ENCODE measurements around the gene TXNDC15.
"Not testable (repeated sequence)": the region's sequence is repeated elsewhere in the genome, so short reads cannot be mapped to it uniquely, and the experiment has no call there.

Gene TXNDC15

GRCh38 chr5:134906811-134907210 is 32.6 kb downstream of the TXNDC15 start:
- Histone ChIP-seq H3K9me2 (replicated peaks; ENCODE audit: low read depth, low read length) (no peaks in the 10 kb centered on the region), H3F3A (ENCODE audit: low read depth) (peaks cover 3% of the 10 kb centered on the region; the same call in 1 of the 2 replicates), H3K4me2 (ENCODE audit: low read depth, low read length, poor library complexity, severe bottlenecking) (peak overlapping the region; percentile 70), H3K9ac (ENCODE audit: low read depth, low read length, poor library complexity, severe bottlenecking) (peak overlapping the region; percentile 91), H3K4me3 (ENCODE audit: low read length, poor library complexity, severe bottlenecking) (peak overlapping the region; percentile 96), H3K4me1 (ENCODE audit: insufficient read depth, low read length, poor library complexity, severe bottlenecking) (peaks cover 4% of the 10 kb centered on the region), H3K9me3 (ENCODE audit: insufficient read depth, low read depth, low read length) (no peaks in the 10 kb centered on the region), H4K20me1 (ENCODE audit: insufficient read depth, low read length, poor library complexity, severe bottlenecking) (no peaks in the 10 kb centered on the region), H2AFZ (ENCODE audit: low read length) (no peak overlapping the region), H3K36me3 (ENCODE audit: insufficient read depth, low read length) (no peaks in the 10 kb centered on the region), H3K27me3 (ENCODE audit: insufficient read depth, low read length, poor library complexity, severe bottlenecking) (no peaks in the 10 kb centered on the region), H3K79me2 (ENCODE audit: insufficient read depth, low read length) (peaks cover 12% of the 10 kb centered on the region; the same call in 1 of the 2 replicates)
- no peak for TF ChIP-seq CTCF (conservative IDR thresholded peaks at IDR 0.05; ENCODE audit: low read length)

- H2AFZ ChIP-seq (ENCODE audit: low read length); H3K36me3 ChIP-seq (ENCODE audit: insufficient read depth, low read length); H3K4me2 ChIP-seq (ENCODE audit: low read depth, low read length, poor library complexity, severe bottlenecking); H3F3A ChIP-seq (ENCODE audit: low read depth); H3K4me3 ChIP-seq (ENCODE audit: low read length, poor library complexity, severe bottlenecking); H3K9me3 ChIP-seq (ENCODE audit: insufficient read depth, low read depth, low read length); H4K20me1 ChIP-seq (ENCODE audit: insufficient read depth, low read length, poor library complexity, severe bottlenecking); H3K9ac ChIP-seq (ENCODE audit: low read depth, low read length, poor library complexity, severe bottlenecking); H3K27me3 ChIP-seq (ENCODE audit: insufficient read depth, low read length, poor library complexity, severe bottlenecking); H3K9me2 ChIP-seq (replicated peaks; ENCODE audit: low read depth, low read length); H3K4me1 ChIP-seq (ENCODE audit: insufficient read depth, low read length, poor library complexity, severe bottlenecking): not testable (repeated sequence)
- peaks cover 12% of the 10 kb centered on the region; the same call in 1 of the 2 replicates for H3K79me2 ChIP-seq (ENCODE audit: insufficient read depth, low read length)
Observed at GRCh38 chr5:134910752-134911151, 36.6 kb downstream of the TXNDC15 start.

DNA sequence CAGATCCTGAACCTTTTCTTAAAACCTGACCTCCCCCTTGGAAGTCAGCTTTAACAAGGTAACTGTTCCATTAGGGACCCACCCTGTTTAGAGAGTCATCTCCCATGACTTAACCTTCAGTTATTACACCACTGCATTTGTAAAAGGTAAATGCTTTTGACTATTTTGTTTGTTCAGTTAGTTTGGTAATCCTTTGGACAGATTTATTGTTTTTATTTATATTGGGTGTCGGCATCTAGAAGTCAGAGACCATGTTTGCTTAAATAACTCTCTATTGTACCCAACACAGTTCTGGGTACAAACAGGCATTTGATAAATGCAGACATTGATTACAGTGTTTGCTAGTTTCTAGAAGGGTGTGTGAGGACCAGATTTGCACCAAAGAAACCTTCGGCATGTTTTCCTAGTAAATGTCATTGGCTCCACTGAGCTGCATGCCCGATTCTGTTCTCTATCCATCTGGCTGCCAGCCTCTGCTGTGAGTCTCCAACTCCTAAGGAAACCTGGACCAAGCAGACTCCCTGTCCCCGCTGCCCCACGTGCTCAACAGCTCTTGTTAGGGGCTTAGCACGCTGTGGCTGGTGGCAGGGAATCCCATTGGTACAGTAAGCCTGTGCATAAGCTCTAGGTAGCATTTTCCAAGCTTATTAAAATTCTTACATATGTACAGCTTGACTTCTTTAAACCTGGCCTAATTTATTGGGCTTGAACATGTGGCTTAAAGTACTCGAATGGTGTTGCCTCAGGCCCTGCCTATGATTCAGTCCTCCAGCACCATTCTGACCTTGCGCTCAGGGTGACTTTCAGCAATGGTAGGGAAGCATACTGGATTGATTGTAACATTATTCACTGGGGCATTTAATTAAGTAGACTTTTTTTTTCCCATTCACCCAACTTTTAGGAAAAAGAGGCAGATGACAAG is 37.4 kb downstream of the TXNDC15 start:
- no peaks in the 10 kb centered on the region for H4K20me1 ChIP-seq (ENCODE audit: insufficient read depth, low read length, poor library complexity, severe bottlenecking)
- H3K79me2 ChIP-seq (ENCODE audit: insufficient read depth, low read length): peaks cover 8% of the 10 kb centered on the region; the same call in 1 of the 2 replicates
- H3K36me3 ChIP-seq (ENCODE audit: insufficient read depth, low read length): no peaks in the 10 kb centered on the region
- no peak overlapping the region for H3K4me3 ChIP-seq (ENCODE audit: low read length, poor library complexity, severe bottlenecking)
- no peak for TF ChIP-seq EZH2phosphoT487 (IDR thresholded peaks at IDR 0.05; ENCODE audit: borderline replicate concordance)
- no peak for TF ChIP-seq CTCF (conservative IDR thresholded peaks at IDR 0.05; ENCODE audit: low read length)
- H3K4me1 ChIP-seq (ENCODE audit: insufficient read depth, low read length, poor library complexity, severe bottlenecking): peaks cover 2% of the 10 kb centered on the region
- no peak overlapping the region for H3K9ac ChIP-seq (ENCODE audit: low read depth, low read length, poor library complexity, severe bottlenecking)
- no peak overlapping the region for H2AFZ ChIP-seq (ENCODE audit: low read length)
- H3K27me3 ChIP-seq (ENCODE audit: insufficient read depth, low read length, poor library complexity, severe bottlenecking): no peaks in the 10 kb centered on the region
- H3K9me3 ChIP-seq (ENCODE audit: insufficient read depth, low read depth, low read length): no peaks in the 10 kb centered on the region
- H3F3A ChIP-seq (ENCODE audit: low read depth): no peaks in the 10 kb centered on the region
- no peak overlapping the region for H3K4me2 ChIP-seq (ENCODE audit: low read depth, low read length, poor library complexity, severe bottlenecking)
- no peaks in the 10 kb centered on the region for H3K9me2 ChIP-seq (replicated peaks; ENCODE audit: low read depth, low read length)

- H2AFZ ChIP-seq (ENCODE audit: low read length): no peak overlapping the region
- no peak overlapping the region for H3K9ac ChIP-seq (ENCODE audit: low read depth, low read length, poor library complexity, severe bottlenecking)
- H4K20me1 ChIP-seq (ENCODE audit: insufficient read depth, low read length, poor library complexity, severe bottlenecking): no peaks in the 10 kb centered on the region
- no peaks in the 10 kb centered on the region for H3K36me3 ChIP-seq (ENCODE audit: insufficient read depth, low read length)
- no peaks in the 10 kb centered on the region for H3K27me3 ChIP-seq (ENCODE audit: insufficient read depth, low read length, poor library complexity, severe bottlenecking)
- H3K9me2 ChIP-seq (replicated peaks; ENCODE audit: low read depth, low read length): no peaks in the 10 kb centered on the region
- no peaks in the 10 kb centered on the region for H3F3A ChIP-seq (ENCODE audit: low read depth)
- no peaks in the 10 kb centered on the region for H3K9me3 ChIP-seq (ENCODE audit: insufficient read depth, low read depth, low read length)
- TF ChIP-seq EZH2phosphoT487 (IDR thresholded peaks at IDR 0.05; ENCODE audit: borderline replicate concordance) (no peak), CTCF (conservative IDR thresholded peaks at IDR 0.05; ENCODE audit: low read length) (no peak)
- no peak overlapping the region for H3K4me2 ChIP-seq (ENCODE audit: low read depth, low read length, poor library complexity, severe bottlenecking)
- H3K79me2 ChIP-seq (ENCODE audit: insufficient read depth, low read length): no peaks in the 10 kb centered on the region
- no peaks in the 10 kb centered on the region for H3K4me1 ChIP-seq (ENCODE audit: insufficient read depth, low read length, poor library complexity, severe bottlenecking)
- no peak overlapping the region for H3K4me3 ChIP-seq (ENCODE audit: low read length, poor library complexity, severe bottlenecking)
Observed at GRCh38 chr5:134913254-134913653, 39.1 kb downstream of the TXNDC15 start.

Measured in Loucy (cell line).